Activated CD4-positive, alpha-beta T cell treated with anti-CD3 and anti-CD28 coated beads for 24 hours (primary cell): ENCODE results near the gene ALDH1L2.
"Not testable (repeated sequence)": the region's sequence is repeated elsewhere in the genome, so short reads cannot be mapped to it uniquely, and the experiment has no call there.

ENCODE experiments used
- DNase-seq, 2 donors: peaks; one replicate each; pipeline ENCODE4 v3.0.0-alpha.2; 2020; ENCODE audit warnings: low read depth in 2 of 2

Gene ALDH1L2

GRCh38 chr12:104977688-104978087, 106.6 kb downstream of the ALDH1L2 start:
- not testable (repeated sequence) for DNase-seq

- no peak for DNase-seq
Measured at GRCh38 chr12:104976703-104977102, 107.6 kb downstream of the ALDH1L2 start.

GRCh38 chr12:104975587-104976343, 108.5 kb downstream of the ALDH1L2 start:
- no peak for DNase-seq

GRCh38 chr12:104974626-104975290, 109.5 kb downstream of the ALDH1L2 start:
- DNase-seq: no peak

GRCh38 chr12:104973250-104973649, 111.0 kb downstream of the ALDH1L2 start:
- DNase-seq: no peak

- DNase-seq: no peak
Measured at GRCh38 chr12:104971306-104971705, 113.0 kb downstream of the ALDH1L2 start.
